ENCODE results near the gene ICAM2. TPM values are rescaled to one million over a fixed set of nuclear protein-coding genes. Genes with fewer than 3 reads are reported as not detected.

The ICAM2 gene
- total RNA-seq, 1 donor from 2014 or later, result 55.7 TPM

DNA sequence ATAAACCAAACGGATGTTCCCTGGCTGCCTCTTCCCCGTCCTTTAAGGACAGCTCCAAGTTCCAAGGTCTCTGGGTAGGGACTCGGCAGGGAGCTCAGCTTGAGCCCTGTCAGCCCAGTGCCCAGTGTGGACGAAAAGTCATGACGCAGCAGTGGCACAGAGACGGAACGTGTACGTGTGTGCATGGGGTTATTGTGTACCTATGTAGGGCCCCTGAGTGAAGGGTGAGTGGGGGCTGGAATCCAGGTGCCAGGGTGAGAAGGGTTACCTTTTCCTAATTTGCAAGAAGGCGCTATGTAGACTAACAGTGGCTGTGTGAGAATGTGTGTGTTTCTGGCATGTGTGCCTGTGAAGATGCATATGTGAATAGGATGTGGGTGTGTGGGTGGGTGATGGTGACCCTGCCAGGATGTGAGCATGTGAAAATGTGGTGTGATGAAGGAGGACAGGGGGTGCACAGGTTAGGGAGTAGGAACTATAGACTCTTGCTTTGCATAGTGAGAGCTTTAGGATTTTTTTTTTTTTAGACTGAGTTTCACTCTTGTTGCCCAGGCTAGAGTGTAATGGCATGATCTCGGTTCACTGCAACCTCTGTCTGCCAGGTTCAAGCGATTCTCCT is 53.7 kb downstream of the ICAM2 start:
- H3K27ac ChIP-seq, result no peak overlapping the region
- DNase-seq (ENCODE audit: extremely low spot score in 2 of 2), result no peak
- intact Hi-C loops (cut with DNase I), result no loop called here
- H3K36me3 ChIP-seq, result no peaks in the 10 kb centered on the region
- no peaks in the 10 kb centered on the region for H3K27me3 ChIP-seq
- peaks cover 6% of the 10 kb centered on the region for H3K4me1 ChIP-seq
- H3K4me3 ChIP-seq, result no peak overlapping the region
- no peaks in the 10 kb centered on the region for H3K9me3 ChIP-seq
- TF ChIP-seq, protein P1, sequence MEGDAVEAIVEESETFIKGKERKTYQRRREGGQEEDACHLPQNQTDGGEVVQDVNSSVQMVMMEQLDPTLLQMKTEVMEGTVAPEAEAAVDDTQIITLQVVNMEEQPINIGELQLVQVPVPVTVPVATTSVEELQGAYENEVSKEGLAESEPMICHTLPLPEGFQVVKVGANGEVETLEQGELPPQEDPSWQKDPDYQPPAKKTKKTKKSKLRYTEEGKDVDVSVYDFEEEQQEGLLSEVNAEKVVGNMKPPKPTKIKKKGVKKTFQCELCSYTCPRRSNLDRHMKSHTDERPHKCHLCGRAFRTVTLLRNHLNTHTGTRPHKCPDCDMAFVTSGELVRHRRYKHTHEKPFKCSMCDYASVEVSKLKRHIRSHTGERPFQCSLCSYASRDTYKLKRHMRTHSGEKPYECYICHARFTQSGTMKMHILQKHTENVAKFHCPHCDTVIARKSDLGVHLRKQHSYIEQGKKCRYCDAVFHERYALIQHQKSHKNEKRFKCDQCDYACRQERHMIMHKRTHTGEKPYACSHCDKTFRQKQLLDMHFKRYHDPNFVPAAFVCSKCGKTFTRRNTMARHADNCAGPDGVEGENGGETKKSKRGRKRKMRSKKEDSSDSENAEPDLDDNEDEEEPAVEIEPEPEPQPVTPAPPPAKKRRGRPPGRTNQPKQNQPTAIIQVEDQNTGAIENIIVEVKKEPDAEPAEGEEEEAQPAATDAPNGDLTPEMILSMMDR (IDR thresholded peaks at IDR 0.05), result no peak
- no peak for TF ChIP-seq POLR2AphosphoS5 (IDR thresholded peaks at IDR 0.05; ENCODE audit: insufficient read depth in 1 of 2, low read depth in 1 of 2)

DNA sequence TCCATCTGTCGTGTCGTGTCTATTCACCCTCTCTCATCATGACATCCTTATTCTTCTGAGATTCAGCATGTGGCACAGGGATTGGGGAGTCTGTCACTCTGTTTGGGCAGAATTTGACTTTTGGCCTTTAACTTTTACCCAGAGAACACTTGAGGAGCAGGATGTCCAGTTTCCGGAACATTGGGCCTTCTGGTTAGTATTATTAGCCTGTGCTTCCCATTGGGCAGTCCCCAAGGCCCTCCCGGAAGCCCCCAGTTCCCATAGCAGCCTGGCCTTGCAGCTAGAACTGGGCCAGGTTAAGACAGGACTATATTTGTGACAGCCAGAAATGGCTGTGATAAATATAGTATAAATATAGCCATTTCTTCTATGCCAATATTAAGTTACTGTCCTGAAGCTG is 57.3 kb downstream of the ICAM2 start:
- intact Hi-C loops (cut with DNase I), result no loop called here
- H3K9me3 ChIP-seq, result no peaks in the 10 kb centered on the region
- DNase-seq (ENCODE audit: extremely low spot score in 2 of 2), result no peak
- H3K27me3 ChIP-seq, result no peaks in the 10 kb centered on the region
- TF ChIP-seq POLR2AphosphoS5 (IDR thresholded peaks at IDR 0.05; ENCODE audit: insufficient read depth in 1 of 2, low read depth in 1 of 2) (no peak), POLR2A (IDR thresholded peaks at IDR 0.05) (no peak)
- TF ChIP-seq, protein P1 (IDR thresholded peaks at IDR 0.05), result no peak
- H3K4me3 ChIP-seq, result no peak overlapping the region
- no peaks in the 10 kb centered on the region for H3K36me3 ChIP-seq
- H3K27ac ChIP-seq, result peak overlapping the region; percentile 38
- H3K4me1 ChIP-seq, result peaks cover 14% of the 10 kb centered on the region

DNA sequence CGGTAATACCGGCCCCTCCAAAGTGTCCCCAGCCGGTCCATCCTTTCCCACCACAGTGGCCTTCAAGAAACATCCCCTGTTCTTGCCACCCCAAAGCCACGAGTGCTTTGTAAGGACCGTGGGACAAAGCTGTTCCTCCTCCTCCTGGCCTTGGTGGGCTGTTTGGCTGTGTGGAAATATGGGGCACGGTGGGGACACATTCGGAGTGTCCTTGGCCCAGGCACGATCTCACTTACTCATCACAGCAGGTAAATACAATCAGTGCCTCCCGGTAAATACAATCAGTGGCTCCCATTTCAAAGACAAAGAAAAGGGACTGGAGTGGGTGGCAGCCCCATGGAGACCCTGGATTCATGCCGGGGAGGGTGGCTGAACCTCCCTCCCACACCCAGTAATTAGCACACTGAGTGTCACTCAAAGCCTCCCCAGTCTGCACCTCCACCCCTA is 58.1 kb downstream of the ICAM2 start:
- Histone ChIP-seq H3K9me3 (no peaks in the 10 kb centered on the region), H3K4me1 (peaks cover 14% of the 10 kb centered on the region), H3K4me3 (no peak overlapping the region), H3K36me3 (no peaks in the 10 kb centered on the region), H3K27ac (peak overlapping the region; percentile 5), H3K27me3 (no peaks in the 10 kb centered on the region)
- TF ChIP-seq, protein P1 (IDR thresholded peaks at IDR 0.05), result no peak
- TF ChIP-seq POLR2A (IDR thresholded peaks at IDR 0.05), result no peak
- TF ChIP-seq POLR2AphosphoS5 (IDR thresholded peaks at IDR 0.05; ENCODE audit: insufficient read depth in 1 of 2, low read depth in 1 of 2), result no peak
- intact Hi-C loops (cut with DNase I), result no loop called here
- no peak for DNase-seq (ENCODE audit: extremely low spot score in 2 of 2)

DNA sequence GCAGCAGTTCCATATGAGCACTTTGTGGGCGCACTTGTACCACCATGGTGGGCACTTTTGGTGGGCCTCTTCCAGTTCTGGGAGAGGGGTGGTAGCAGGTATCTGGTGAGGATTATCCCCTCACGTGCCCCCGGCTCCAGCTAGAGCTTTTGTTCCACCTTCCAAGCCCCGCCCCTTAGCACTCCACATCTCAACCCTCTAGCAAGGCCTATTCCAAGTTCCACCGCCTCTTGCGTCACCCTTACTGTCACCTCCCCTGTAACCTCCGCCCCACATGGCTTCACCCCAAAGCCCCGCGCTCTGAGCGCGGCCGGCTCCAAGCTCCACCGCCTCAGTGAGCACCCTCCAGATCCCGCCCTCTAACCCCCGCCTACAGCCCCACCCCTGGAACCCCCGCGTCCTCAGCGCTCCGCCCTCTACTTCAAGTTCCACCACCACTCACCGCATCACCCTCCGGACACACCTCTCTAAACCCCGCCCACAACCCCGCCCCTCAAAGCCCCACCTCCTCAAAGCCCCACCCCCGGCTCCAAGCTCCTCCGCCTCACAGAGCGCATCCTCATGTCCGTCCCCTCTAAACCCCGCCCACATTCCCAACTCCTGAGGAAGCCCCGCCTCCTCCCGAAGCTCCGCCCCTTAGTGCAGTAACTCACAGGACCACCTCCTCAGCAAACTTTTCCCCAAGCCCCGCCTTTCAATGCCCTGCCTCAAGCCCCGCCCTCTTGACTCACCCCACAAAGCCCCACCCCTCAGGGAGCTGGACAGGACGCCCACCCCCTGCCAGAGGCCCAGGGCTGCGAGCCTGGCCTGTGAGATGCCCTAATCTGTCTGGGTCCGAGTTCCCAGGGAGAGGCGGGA is 58.8 kb downstream of the ICAM2 start:
- Histone ChIP-seq H3K36me3 (no peaks in the 10 kb centered on the region), H3K9me3 (no peaks in the 10 kb centered on the region), H3K27ac (no peak overlapping the region), H3K4me3 (peak overlapping the region; percentile 9 to 27), H3K4me1 (peaks cover 14% of the 10 kb centered on the region), H3K27me3 (no peaks in the 10 kb centered on the region)
- no peak for DNase-seq (ENCODE audit: extremely low spot score in 2 of 2)
- TF ChIP-seq POLR2A (IDR thresholded peaks at IDR 0.05) (no peak), POLR2AphosphoS5 (IDR thresholded peaks at IDR 0.05; ENCODE audit: insufficient read depth in 1 of 2, low read depth in 1 of 2) (no peak)
- TF ChIP-seq, protein P1 (IDR thresholded peaks at IDR 0.05), result no peak
- intact Hi-C loops (cut with DNase I), result no loop called here

DNA sequence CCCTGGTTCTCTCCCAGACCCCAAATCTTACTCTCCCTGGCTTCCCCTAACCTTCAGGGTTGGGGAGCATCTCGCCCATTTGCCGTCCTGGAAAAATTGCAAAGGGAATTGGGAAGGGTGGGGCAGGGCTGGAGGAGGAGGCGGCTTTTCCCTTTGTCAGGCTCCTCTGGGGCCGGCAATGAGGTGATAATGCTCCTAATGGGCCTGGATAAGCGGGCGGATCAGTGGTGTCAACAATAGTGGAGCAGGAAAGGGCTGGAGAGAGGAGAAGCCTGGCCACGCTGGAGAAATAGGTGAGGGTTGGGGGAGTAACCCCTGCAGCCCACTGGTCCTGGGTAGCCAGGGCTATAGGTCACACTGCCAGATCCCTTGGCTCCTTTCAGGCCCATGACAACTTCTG is 60.0 kb downstream of the ICAM2 start:
- peaks cover 14% of the 10 kb centered on the region for H3K4me1 ChIP-seq
- TF ChIP-seq POLR2AphosphoS5 (IDR thresholded peaks at IDR 0.05; ENCODE audit: insufficient read depth in 1 of 2, low read depth in 1 of 2) (no peak), POLR2A (IDR thresholded peaks at IDR 0.05) (no peak)
- TF ChIP-seq, protein P1 (IDR thresholded peaks at IDR 0.05), result no peak
- H3K9me3 ChIP-seq, result no peaks in the 10 kb centered on the region
- H3K4me3 ChIP-seq, result no peak overlapping the region
- no peaks in the 10 kb centered on the region for H3K27me3 ChIP-seq
- H3K27ac ChIP-seq, result no peak overlapping the region
- intact Hi-C loops (cut with DNase I), result no loop called here
- DNase-seq (ENCODE audit: extremely low spot score in 2 of 2), result no peak
- no peaks in the 10 kb centered on the region for H3K36me3 ChIP-seq

Measured in vagina (tissue), 2 donors.